GM23338 (cell line): ENCODE results near the gene MMP17. TPM values are rescaled to one million over a fixed set of nuclear protein-coding genes. Genes with fewer than 3 reads are reported as not detected.

Experiments
- ATAC-seq: fragments of 200-7000 bp; cut with Tn5 transposase; 3 replicates; pipeline ENCODE4 v1.9.1; 2020
- DNase-seq: peaks from one replicate; pipeline ENCODE4 v3.0.0-alpha.2; 2015; ENCODE audit warnings: low spot score
- H2AFZ ChIP-seq: fragments of 200-600 bp; sonication (generic); 2 replicates; pipeline ENCODE4 v1.8.0; 2016; ENCODE audit warnings: antibody characterized with exemption, mild to moderate bottlenecking, moderate library complexity
- H3F3A ChIP-seq: fragments of 200-600 bp; sonication (generic); replicated peaks from 2 replicates; pipeline ENCODE4 v1.8.0; 2017; ENCODE audit warnings: antibody characterized with exemption, mixed run types, low read depth
- H3K27ac ChIP-seq: fragments of 200-600 bp; sonication (generic); 2 replicates; pipeline ENCODE4 v1.6.1; 2016; ENCODE audit warnings: low read depth
- H3K27me3 ChIP-seq: fragments of 200-600 bp; sonication (generic); 2 replicates; pipeline ENCODE4 v1.8.0; 2016; ENCODE audit warnings: mild to moderate bottlenecking, mixed run types, moderate library complexity; ENCODE audit not compliant: insufficient read depth
- H3K36me3 ChIP-seq: fragments of 200-600 bp; sonication (generic); 2 replicates; pipeline ENCODE4 v1.8.0; 2016; ENCODE audit warnings: mild to moderate bottlenecking; ENCODE audit not compliant: insufficient read depth
- H3K4me1 ChIP-seq: fragments of 200-600 bp; sonication (generic); 2 replicates; pipeline ENCODE4 v1.8.0; 2016; ENCODE audit warnings: mild to moderate bottlenecking, moderate library complexity; ENCODE audit not compliant: insufficient read depth
- H3K4me2 ChIP-seq: fragments of 200-600 bp; sonication (generic); 2 replicates; pipeline ENCODE4 v1.7.1; 2017; ENCODE audit warnings: mixed run types
- H3K4me3 ChIP-seq: fragments of 200-600 bp; sonication (generic); 2 replicates; pipeline ENCODE4 v1.6.1; 2016; ENCODE audit warnings: mixed run types
- H3K79me2 ChIP-seq: fragments of 200-600 bp; sonication (generic); replicated peaks from 2 replicates; pipeline ENCODE4 v1.8.0; 2017; ENCODE audit warnings: mild to moderate bottlenecking; ENCODE audit not compliant: insufficient read depth
- H3K9me2 ChIP-seq: fragments of 200-600 bp; sonication (generic); 2 replicates; pipeline ENCODE4 v1.8.0; 2017; ENCODE audit not compliant: insufficient read depth
- H4K20me1 ChIP-seq: fragments of 200-600 bp; sonication (generic); replicated peaks from 2 replicates; pipeline ENCODE4 v1.8.0; 2017; ENCODE audit warnings: mild to moderate bottlenecking; ENCODE audit not compliant: insufficient read depth
- H3K27ac Mint-ChIP-seq: 2 replicates; pipeline ENCODE4 v1.8.0; 2020; ENCODE audit warnings: inconsistent platforms, mild to moderate bottlenecking, moderate library complexity, mixed read lengths
- H3K27me3 Mint-ChIP-seq: 3 replicates; pipeline ENCODE4 v1.8.0; 2022; ENCODE audit warnings: low read depth, mild to moderate bottlenecking, moderate library complexity, mixed read lengths, inconsistent platforms; ENCODE audit not compliant: insufficient read depth, poor library complexity
- H3K36me3 Mint-ChIP-seq: 3 replicates; pipeline ENCODE4 v1.8.0; 2021; ENCODE audit warnings: low read depth, mild to moderate bottlenecking, inconsistent platforms, moderate library complexity, mixed read lengths
- H3K4me1 Mint-ChIP-seq: 3 replicates; pipeline ENCODE4 v1.8.0; 2020; ENCODE audit warnings: mild to moderate bottlenecking, inconsistent platforms, mixed read lengths
- H3K4me3 Mint-ChIP-seq: 3 replicates; pipeline ENCODE4 v1.8.0; 2021; ENCODE audit warnings: moderate library complexity, mild to moderate bottlenecking, inconsistent platforms, mixed read lengths
- H3K9me3 Mint-ChIP-seq: 3 replicates; pipeline ENCODE4 v1.8.0; 2020; ENCODE audit warnings: moderate library complexity, mild to moderate bottlenecking, inconsistent platforms, mixed read lengths
- EZH2 ChIP-seq: fragments of 200-600 bp; sonication (generic); IDR thresholded peaks from one replicate; pipeline ENCODE4 v1.8.0; 2017; ENCODE audit warnings: antibody characterized with exemption, mild to moderate bottlenecking, low read depth; ENCODE audit not compliant: unreplicated experiment
- REST ChIP-seq: IDR thresholded peaks from one replicate; pipeline ENCODE4 v1.6.1; 2018; ENCODE audit warnings: antibody characterized with exemption; ENCODE audit not compliant: unreplicated experiment
- ZNF114 ChIP-seq: fragments of 250-450 bp; sonication (Bioruptor Pico); IDR thresholded peaks from 2 replicates; pipeline ENCODE4 v1.5.0; 2020; ENCODE audit warnings: mild to moderate bottlenecking, moderate library complexity
- ZNF462 ChIP-seq: fragments of 250-450 bp; sonication (Bioruptor Pico); IDR thresholded peaks from 2 replicates; pipeline ENCODE4 v1.5.0; 2020; ENCODE audit warnings: mild to moderate bottlenecking, moderate library complexity
- polyA plus RNA-seq: library from polyadenylated mRNA; unstranded; fragments of >200 nt; fragmentation: Nextera tagmentation; extraction: Ambion mirVana; gene quantifications from 2 replicates; pipeline ENCODE4 v1.2.1, GENCODE V29; 2016
- total RNA-seq: library from RNA; depleted of rRNA; stranded (reverse); fragments of >200 nt; shearing (Covaris generic); gene quantifications from 2 replicates; pipeline ENCODE4 v1.2.3, GENCODE V29; 2014

The MMP17 gene
- total and polyA plus RNA-seq, 2 experiments from 2014 or later, result 10.4 to 48.5 TPM

- Mint-ChIP-seq H3K27me3 (peaks cover 8% of the 10 kb centered on the region), H3K36me3 (peaks cover 11% of the 10 kb centered on the region; the same call in 1 of the 3 replicates), H3K9me3 (peaks cover 21% of the 10 kb centered on the region), H3K4me1 (peaks cover 26% of the 10 kb centered on the region), H3K27ac (no peak overlapping the region), H3K4me3 (no peak overlapping the region)
- no peaks in the 10 kb centered on the region for H3K79me2 ChIP-seq
- no peaks in the 10 kb centered on the region for H4K20me1 ChIP-seq
- H3K4me2 ChIP-seq, result no peak overlapping the region
- peak overlapping the region; percentile 10; the same call in 1 of the 2 replicates for H2AFZ ChIP-seq
- H3K27me3 ChIP-seq, result no peaks in the 10 kb centered on the region
- no peak for TF ChIP-seq ZNF462 (CRISPR knock-in tag)
- no peak for TF ChIP-seq EZH2
- TF ChIP-seq ZNF114 (CRISPR knock-in tag), result no peak
- no peak for TF ChIP-seq REST
- no peaks in the 10 kb centered on the region for H3F3A ChIP-seq
- no peak overlapping the region for H3K4me3 ChIP-seq
- peaks cover 11% of the 10 kb centered on the region for H3K4me1 ChIP-seq
- ATAC-seq (peak; percentile 72), DNase-seq (no peak)
- H3K27ac ChIP-seq, result no peak overlapping the region
- H3K36me3 ChIP-seq, result no peaks in the 10 kb centered on the region
- H3K9me2 ChIP-seq, result no peaks in the 10 kb centered on the region
These were observed 54.8 kb downstream of the MMP17 start for GRCh38 chr12:131882804-131883520.
